Measurements from ENCODE around the gene DOP1A.

Gene DOP1A, protein sequence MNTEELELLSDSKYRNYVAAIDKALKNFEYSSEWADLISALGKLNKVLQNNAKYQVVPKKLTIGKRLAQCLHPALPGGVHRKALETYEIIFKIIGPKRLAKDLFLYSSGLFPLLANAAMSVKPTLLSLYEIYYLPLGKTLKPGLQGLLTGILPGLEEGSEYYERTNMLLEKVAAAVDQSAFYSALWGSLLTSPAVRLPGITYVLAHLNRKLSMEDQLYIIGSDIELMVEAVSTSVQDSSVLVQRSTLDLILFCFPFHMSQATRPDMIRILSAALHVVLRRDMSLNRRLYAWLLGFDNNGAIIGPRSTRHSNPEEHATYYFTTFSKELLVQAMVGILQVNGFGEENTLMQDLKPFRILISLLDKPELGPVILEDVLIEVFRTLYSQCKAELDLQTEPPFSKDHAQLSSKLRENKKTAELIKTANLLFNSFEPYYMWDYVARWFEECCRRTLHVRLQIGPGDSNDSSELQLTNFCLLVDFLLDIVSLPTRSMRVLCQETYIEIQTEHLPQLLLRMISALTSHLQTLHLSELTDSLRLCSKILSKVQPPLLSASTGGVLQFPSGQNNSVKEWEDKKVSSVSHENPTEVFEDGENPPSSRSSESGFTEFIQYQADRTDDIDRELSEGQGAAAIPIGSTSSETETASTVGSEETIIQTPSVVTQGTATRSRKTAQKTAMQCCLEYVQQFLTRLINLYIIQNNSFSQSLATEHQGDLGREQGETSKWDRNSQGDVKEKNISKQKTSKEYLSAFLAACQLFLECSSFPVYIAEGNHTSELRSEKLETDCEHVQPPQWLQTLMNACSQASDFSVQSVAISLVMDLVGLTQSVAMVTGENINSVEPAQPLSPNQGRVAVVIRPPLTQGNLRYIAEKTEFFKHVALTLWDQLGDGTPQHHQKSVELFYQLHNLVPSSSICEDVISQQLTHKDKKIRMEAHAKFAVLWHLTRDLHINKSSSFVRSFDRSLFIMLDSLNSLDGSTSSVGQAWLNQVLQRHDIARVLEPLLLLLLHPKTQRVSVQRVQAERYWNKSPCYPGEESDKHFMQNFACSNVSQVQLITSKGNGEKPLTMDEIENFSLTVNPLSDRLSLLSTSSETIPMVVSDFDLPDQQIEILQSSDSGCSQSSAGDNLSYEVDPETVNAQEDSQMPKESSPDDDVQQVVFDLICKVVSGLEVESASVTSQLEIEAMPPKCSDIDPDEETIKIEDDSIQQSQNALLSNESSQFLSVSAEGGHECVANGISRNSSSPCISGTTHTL (N-terminal part only)

DNA sequence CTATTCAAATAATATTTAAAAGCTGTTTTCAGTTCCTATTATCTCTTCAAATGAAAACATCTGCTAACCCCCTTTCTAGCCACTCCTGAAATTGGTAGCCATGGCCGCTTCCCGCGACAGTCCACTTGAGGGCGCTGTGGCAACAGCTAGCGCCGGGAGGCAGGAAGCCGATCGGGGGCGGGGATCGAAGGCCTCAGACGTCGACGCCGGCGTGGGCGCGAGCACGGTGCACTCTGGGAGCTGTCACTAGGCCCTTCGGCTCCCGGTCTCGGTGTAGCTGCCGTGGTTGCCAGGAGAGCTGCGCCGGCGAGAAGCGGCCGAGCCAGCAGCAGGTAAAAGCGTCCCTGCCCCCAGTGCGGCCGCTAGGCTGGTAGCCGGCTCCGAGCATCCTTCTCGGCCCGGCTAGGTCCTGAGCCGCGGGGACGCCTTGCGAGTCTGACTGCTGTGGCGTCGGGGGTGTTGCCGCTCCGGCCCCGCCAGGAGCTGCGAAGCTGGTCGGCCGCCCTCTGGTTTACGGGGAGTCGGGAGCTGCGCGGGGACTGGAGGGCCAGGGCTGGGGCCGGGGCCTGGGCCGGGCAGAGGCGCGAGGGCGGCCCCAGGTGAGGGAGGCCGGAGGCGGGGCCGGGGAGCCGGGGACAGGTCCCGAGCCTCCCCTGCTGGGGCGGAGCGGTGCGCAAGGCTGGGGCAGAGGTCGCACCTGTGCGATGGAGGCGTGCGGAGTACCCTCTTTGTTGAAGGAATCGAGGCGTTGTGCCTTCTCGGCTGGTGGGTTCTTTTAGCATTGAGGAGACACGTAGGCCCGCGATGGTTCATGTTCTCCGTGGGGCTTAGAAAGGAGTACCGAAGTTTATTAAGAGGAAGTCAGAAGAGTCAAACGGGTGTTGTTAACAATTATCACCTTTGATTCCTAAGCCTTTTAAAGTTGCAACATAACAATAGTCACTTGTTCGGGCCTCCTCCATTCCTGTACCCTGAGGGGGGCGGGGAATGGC, at the start of gene DOP1A:
TSS of gene DOP1A (plus strand) at position 224 of the 992 bp plus-strand sequence. CDS start 29,307 bp downstream, outside the sequence.
- DNase-seq: peak; percentile 94

DNA sequence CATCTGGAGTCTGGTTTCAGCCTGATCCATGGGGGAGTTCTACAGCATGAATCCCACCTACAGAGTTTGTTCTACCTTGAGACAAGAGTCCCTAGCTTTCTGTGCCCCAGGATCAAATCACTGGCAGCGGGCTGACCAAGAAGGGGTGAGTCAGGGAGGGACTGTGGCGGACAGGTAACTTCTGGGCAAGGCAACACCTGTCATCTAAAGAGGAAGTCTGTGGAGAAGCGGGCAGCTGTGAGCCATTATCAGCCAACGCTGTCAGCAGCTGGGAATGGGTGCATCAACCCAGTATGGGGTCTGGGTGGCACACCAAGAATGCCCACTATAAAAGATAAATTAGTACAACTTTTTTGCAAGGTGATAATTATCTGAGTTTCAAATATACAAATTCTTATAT, 47.7 kb upstream of the DOP1A start:
- DNase-seq: no peak

DNA sequence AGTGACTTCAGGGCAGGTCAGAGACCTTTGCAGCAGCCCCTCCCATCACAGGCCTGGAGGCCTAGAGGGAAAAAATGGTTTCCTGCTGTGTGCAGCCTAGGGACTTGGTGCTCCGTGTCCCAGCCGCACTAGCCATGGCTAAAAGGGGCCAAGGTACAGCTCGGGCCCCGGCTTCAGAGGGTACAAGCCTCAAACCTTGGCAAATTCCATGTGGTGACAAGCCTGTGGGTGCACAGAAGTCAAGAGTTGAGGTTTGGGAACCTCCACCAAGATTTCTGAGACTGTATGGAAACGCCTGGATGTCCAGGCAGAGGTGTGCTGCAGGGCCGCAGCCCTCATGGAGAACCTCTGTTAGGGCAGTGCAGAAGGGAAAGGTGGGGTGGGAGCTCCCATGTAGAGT, 35.8 kb upstream of the DOP1A start:
- no peak for DNase-seq

DNA sequence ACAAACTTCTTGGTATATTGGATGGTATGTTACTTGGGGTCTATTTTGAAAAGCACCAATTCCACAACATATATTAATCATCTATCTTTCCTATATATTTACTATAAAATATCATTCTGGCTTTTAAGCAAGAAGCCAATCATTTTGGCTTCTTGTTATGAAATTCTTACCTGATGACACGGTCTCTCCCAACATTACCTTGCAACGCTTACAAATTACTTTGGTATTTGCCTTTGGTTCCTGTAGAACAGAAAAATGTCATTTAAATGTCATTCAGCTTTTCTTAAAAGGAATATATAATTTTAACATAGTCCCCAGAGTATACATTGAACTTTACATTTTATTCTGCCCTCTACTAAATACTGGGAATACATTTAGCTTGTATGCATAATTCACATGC, 29.2 kb upstream of the DOP1A start:
- DNase-seq: no peak

DNA sequence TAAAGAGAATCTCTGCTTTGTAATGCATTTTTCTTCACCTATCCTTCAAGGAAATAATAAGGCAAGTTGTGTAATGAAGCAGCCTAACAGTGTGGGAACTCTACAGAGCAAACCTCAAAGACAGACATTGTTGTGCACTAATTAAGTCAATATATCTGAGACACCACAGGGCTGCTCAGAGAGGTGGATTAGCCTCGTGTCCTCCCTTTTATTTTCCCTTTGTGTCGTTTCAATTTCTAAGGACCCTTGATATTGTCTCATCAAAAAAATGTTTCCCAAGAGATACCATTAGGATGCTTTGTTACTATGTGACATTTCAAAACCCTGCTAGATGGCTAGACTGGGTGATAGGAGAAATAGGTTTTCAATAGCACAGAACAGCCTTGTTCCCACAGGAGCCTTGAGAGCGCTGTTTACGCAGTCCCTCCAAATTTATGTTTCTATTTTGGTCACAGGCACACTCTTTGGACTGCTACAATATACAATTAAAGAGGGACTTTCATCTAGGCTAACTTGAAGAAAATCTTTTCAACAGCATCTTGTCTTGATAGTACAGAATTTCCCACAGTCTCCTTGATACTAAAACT, 24.9 kb upstream of the DOP1A start:
- DNase-seq: no peak

DNA sequence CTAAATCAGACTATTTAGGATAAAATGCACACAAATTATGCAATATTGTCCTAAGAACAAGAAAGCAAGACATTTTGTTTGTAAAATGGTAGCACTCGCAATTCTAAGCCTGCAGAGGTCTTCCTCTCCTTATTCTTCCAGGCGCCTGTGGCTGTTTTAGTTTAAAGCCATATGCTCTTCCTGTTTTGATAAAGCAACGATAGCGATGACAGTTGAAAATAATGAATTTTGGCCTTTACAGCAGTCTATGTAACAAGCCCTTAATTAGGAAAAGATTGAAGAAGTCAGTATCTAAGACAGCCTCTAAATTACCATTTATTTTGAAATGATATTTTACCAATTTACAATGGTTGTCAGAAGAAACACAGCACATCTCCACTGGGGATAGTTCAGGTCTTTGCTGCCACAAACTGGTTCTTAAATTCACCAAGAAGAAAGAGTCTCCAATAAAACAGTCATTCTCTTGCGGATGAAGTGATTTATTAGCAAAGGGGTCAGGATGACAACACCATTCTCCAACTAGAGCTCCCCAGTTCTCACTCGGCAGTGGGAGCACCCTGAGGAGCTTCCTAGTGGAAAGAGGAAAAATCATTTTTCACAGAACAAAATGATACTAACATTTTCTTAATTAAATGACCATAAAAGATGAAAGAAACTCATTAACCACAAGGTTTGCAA, 23.2 kb upstream of the DOP1A start:
- no peak for DNase-seq

DNA sequence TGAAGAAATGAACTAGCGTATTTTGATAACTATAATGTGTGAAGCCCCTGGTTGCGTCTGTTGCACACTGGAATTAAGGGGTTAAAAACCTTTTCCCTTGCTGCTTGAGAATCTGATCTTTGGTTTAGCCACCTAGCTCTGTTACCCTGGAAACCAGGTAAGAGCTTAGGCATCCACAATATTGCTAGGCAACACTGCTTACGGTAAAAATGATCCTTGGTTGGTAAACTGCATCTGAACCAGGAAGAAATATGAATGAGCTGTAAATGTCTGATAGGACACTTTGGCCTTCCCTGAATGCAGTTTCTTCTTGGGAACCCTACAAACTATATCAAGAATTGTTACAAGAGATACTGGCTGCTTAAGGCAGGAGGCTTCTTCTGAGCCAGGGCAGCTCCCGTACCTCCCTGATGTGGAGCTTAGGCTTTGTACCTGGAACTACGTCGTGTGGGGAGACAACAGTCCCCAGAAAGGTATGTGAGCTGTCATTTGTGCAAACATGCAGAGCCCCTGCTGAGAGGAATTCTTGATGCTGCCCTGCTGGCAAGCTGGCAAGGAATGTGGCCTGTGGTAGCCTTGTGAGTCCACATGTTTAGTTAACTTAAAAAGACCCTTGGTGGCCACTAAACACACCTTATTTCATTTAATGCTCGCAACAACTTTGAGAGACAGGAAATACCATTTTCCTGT, 20.3 kb upstream of the DOP1A start:
- DNase-seq: no peak

DNA sequence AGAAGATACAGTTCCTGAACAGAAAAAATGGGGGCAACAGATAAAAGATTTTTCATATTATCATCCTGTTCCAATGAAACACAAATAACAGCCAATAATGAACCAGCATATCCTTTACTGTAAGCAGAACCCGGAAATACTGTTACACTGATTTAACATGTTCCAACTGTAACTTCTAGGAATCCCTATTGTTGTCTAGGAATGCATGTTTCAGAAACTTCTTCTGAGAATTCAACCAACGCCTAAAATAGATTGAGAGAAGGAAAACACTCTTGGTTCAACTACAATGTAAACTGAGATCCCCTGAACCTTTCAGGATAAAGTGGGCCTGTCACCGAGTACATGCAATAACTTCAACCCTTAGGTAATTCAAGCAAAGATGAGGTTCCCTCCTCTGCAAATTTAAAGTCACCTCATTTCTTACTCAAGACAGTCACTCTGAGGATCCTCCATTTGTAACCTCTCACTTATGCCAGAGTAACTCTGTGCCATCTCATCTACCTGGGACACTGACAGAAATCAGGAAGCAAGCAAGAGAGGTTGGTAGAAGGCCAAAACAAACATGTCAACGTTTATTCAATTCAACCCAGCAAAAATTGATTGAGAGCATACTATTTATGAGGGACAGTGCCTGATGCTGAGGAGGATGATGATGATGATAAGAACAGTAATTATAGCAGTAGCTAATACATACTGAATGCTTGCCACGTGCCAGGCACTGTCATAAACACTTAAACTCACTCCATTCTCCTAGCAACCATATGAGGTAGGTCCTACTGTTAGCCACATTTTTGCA, 15.9 kb upstream of the DOP1A start:
- no peak for DNase-seq

DNA sequence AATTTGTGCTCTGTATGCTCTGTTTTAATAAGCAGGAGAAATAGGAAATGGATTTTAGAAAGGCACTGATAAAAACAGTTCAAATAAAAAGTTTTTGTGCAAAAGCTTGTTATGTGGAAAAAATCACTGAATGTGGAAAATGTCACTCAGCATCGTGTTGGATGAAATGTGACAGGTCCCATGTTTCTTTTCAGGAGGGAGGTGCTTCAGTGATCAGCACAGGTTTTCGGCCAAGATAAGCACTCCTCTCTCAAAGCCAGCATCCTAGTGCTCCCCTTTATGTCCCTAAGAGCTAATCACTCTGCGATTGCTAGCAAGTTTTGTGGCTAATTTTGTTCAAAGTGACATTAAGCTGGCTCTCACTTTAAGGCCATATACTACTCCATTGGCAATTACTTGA, 13.8 kb upstream of the DOP1A start:
- no peak for DNase-seq

DNA sequence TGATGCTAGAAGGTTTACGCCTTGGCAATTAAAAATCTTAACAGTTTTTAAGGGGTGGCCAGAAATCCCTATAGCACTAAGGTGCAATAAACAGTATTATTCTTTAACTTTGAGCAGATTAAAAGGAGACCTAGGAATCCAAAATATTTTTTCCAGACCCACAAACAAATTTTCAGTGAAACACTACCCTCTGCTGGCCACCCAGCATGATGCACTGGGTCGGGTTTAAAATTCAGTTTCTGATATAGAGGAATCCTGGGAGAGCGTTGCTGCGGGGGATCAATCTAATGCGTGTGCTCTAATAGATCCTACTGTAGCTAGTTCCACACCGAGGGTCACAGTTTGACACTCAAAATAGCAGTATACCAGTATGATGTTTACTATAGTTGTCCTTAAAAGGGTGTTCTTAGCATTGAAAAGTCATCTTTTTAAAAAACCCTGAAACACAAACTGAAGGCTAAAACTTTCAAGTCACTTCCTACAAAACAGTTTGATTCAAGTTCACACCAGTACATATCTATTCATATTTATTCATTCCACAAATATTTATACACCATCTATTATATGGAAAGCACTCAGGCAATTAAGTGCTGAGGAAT, 12.0 kb upstream of the DOP1A start:
- peak; percentile 13 for DNase-seq

DNA sequence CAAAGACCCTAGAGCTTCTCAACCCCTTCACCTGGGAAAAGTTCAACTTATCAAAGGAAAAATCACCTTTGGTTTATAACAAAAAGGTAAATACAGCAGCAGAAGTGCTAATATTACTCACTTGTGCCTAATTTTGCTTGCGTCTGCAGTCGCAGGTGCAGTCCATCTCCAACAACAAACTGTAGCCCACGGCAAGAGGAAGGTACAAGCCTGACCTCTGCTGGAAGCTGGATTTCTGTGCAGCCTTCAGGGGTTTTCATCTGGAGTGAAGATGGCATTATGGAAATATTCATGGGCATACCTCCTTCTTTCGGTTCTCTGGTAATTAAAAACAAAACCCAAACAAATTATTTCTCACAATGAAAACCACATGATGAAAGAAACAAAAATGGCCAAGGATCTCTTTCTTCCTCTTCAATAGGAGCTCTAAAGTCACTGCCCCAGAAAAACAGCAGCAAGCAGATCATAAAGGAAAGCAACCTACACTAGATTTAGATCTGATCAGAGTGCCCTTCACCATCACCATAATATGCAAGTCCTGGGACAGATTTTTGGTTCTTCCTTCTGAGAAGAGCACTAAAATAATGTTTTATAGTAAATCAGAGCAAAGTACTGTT, 9.7 kb upstream of the DOP1A start:
- DNase-seq: peak; percentile 8

DNA sequence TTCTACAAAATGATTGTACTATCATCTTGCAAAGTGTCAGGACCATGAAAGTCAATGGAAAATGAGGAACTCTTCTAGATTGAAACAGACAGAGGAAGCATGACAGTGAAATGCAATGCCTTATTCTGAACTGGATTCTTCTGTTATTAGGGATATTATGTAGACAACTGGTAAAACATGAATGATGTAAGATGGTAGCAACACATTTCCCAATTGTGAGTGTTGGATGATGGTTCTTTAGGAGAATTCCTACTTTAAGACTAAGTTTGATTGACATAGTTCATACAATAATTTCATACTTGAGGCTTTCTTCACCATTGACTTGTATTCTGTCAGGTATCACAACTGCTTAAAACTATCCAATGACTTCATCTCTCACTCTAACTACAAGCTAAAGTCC, 6.3 kb upstream of the DOP1A start:
- no peak for DNase-seq

DNA sequence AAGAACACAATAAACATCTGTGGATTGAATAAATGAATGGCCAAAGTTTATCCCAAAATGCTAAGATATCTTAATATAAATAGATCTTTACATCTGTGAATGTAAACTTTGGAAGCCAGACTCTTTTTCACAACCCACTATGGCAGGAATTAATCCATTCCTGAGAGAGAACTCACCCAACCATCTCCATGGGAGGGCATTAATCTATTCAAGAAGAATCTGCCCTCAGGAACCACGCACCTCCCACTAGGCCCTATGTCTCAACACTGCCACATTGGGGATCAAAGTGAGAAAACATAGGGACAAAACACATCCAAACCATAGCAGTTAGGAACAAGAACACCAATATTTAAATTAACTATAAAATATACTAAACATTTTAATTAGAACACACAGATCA, 5.2 kb upstream of the DOP1A start:
- no peak for DNase-seq

DNA sequence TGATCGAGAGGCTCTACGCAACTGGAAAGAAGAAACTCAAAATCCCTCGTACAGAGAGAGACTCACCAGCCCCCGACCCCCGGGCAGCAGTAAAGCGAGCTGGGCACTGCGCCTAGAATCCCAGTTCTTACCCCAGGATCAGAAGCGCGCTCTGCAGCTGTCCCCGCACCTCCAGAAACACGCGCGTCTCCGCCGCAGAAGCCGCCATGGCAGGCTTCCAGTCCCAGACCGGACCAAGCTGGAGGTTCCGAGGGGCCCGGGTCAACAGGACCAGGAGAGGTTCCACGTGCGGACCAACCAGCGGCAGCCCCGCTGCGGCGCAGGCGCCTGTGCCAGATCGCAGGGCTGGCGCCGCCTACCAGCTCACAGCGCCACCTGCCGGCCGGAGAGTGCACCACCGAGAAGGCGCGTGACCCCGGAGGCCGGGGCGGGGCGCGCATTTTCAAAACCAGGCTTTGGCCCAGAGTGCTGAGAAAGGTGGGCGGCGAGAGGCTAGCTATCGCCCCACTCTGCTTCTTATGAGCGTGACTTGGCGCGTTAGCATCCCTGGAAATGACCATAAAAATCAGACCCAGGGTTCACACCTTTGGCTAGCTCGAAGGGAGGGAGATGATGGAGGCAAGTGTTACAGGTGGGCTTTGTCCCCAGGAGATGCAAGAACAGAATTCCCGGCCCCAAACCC, 1.8 kb upstream of the DOP1A start, which contains the start of gene UBE3D:
TSS of gene UBE3D (minus strand) at position 331 of the 682 bp plus-strand sequence. CDS start at position 208, 123 bp downstream.
- DNase-seq: peak; percentile 87

DNA sequence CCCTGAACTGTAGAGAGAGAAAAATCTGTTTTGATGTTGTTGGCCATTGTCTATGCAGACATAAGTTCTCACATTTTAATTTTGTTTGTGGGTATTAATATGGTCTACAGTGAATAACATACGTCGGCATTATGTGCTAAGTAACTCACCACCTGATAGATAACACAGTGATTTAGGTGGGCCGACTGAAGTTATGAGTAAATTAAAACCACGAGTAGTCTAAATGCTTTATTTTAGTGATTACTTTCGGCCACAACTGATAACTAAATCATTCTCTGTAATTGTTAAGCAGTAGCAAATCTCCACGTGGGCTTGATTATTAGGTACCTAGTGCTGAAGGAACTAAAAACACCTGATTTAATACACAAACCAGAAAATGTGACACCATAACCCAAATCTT, 1.1 kb downstream of the DOP1A start:
- no peak for DNase-seq

DNA sequence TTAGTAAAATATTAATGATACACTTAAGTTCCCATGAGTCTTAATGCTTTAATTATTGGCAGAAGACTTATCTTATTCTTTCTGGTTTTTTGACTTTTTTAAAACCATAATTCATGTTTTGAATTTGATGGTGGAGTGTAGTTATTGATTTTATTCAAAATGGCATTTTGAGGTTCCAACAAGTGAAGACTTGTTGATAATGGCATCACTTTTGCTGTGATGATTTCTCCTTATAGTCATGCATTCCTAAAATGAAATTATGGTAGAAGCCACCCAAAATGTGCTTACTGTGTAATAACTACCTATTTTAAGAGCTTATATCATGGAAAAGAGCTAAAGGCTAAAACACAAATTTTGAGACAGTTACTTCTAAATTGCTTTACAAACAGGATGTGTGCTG, 2.2 kb downstream of the DOP1A start:
- DNase-seq: no peak

DNA sequence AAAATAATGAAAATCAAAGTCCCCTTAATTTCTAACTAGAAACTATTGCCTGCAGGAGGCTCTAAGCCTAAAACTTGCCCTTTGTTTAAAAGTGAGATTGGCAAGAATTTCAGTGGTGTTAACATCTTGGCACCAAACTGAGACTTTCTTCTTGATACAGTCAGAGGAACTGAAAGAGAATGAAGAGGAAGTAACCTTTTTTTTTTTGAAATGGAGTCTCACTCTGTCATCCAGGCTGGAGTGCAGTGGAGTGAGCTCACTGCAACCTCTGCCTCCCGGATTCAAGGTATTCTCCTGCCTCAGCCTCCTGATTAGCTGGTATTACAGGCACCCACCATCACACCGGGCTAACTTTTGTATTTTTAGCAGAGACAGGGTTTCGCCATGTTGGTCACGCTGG, 3.6 kb downstream of the DOP1A start:
- no peak for DNase-seq

DNA sequence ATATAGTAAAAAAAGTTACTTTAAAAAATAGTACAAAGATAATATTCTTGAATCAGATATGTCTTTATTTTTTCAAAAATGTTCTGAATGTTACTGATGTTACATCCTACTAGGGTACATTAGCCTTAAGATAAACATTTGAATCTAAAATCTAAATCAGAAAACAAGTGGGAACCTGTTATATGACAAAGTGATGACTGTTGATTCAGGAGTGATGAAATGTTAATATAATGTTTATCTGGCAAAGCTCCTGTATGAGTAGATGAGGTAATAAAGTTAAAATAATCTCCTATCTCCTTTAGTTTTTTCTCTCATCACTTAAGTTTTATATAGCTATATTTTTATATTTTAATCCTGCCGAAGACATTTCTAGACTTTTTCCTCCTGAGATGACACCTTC, 4.2 kb downstream of the DOP1A start:
- DNase-seq: no peak
